ENCODE data around the gene GLIS2.

The GLIS2 gene

GRCh38 chr16:4372578-4373355 lies 56.9 kb downstream of the GLIS2 start:
- DNase-seq, result no peak

- DNase-seq, result no peak
Observed at GRCh38 chr16:4373356-4373908, 57.6 kb downstream of the GLIS2 start.

- DNase-seq, result no peak
Observed at GRCh38 chr16:4373909-4374742, 58.3 kb downstream of the GLIS2 start.

- no peak for DNase-seq
Observed at GRCh38 chr16:4375717-4376116, 59.9 kb downstream of the GLIS2 start.

GRCh38 chr16:4376126-4376892 lies 60.4 kb downstream of the GLIS2 start:
- DNase-seq, result no peak

GRCh38 chr16:4376893-4377572 lies 61.2 kb downstream of the GLIS2 start:
- DNase-seq, result no peak

- no peak for DNase-seq
Observed at GRCh38 chr16:4377573-4378154, 61.8 kb downstream of the GLIS2 start.

GRCh38 chr16:4378161-4378666 lies 62.3 kb downstream of the GLIS2 start:
- no peak for DNase-seq

GRCh38 chr16:4378999-4379690 lies 63.3 kb downstream of the GLIS2 start:
- DNase-seq, result no peak

- DNase-seq, result no peak
Observed at GRCh38 chr16:4380119-4381063, 64.5 kb downstream of the GLIS2 start.

- DNase-seq, result no peak
Observed at GRCh38 chr16:4381072-4381934, 65.4 kb downstream of the GLIS2 start.

GRCh38 chr16:4381935-4382794 lies 66.3 kb downstream of the GLIS2 start:
- no peak for DNase-seq

- DNase-seq, result no peak
Observed at GRCh38 chr16:4382795-4383357, 67.0 kb downstream of the GLIS2 start.

GRCh38 chr16:4383591-4384444 lies 68.0 kb downstream of the GLIS2 start:
- DNase-seq, result no peak

GRCh38 chr16:4384509-4384942 lies 68.7 kb downstream of the GLIS2 start:
- no peak for DNase-seq

- no peak for DNase-seq
Observed at GRCh38 chr16:4385066-4385788, 69.4 kb downstream of the GLIS2 start.
